DMS114 treated with DMSO at 0.1 percent for 48 hours (cell line): ENCODE results near the gene REC114.
"Not testable (repeated sequence)": the region's sequence is repeated elsewhere in the genome, so short reads cannot be mapped to it uniquely, and the experiment has no call there.

Experiments used
- DNase-seq: peaks from one replicate; lab custom pipeline; 2025; ENCODE audit not compliant: unreplicated experiment; lab: John Stamatoyannopoulos, UW

The REC114 gene

GRCh38 chr15:73573037-73573436 lies 130.1 kb downstream of the REC114 start:
- no peak for DNase-seq

- DNase-seq: no peak
Measured at GRCh38 chr15:73573572-73573971, 130.6 kb downstream of the REC114 start.

GRCh38 chr15:73575636-73576247 lies 132.8 kb downstream of the REC114 start:
- DNase-seq: no peak

- DNase-seq: not testable (repeated sequence)
Measured at GRCh38 chr15:73577593-73577992, 134.6 kb downstream of the REC114 start.

- no peak for DNase-seq
Measured at GRCh38 chr15:73578026-73578425, 135.1 kb downstream of the REC114 start.

GRCh38 chr15:73582851-73583379 lies 140.0 kb downstream of the REC114 start:
- no peak for DNase-seq

GRCh38 chr15:73583544-73583943 lies 140.6 kb downstream of the REC114 start:
- DNase-seq: no peak

- DNase-seq: no peak
Measured at GRCh38 chr15:73584699-73585420, 141.9 kb downstream of the REC114 start.

GRCh38 chr15:73585871-73586654 lies 143.1 kb downstream of the REC114 start:
- DNase-seq: no peak

GRCh38 chr15:73589766-73590165 lies 146.8 kb downstream of the REC114 start:
- DNase-seq: no peak

- no peak for DNase-seq
Measured at GRCh38 chr15:73590263-73590662, 147.3 kb downstream of the REC114 start.

- no peak for DNase-seq
Measured at GRCh38 chr15:73593304-73594074, 150.5 kb downstream of the REC114 start.

- DNase-seq: no peak
Measured at GRCh38 chr15:73594109-73594508, 151.1 kb downstream of the REC114 start.

GRCh38 chr15:73596174-73596573 lies 153.2 kb downstream of the REC114 start:
- DNase-seq: no peak

- no peak for DNase-seq
Measured at GRCh38 chr15:73597036-73597638, 154.2 kb downstream of the REC114 start.

GRCh38 chr15:73598530-73599160 lies 155.7 kb downstream of the REC114 start:
- DNase-seq: no peak

- no peak for DNase-seq
Measured at GRCh38 chr15:73599934-73600333, 157.0 kb downstream of the REC114 start.

GRCh38 chr15:73600413-73601335 lies 157.7 kb downstream of the REC114 start:
- no peak for DNase-seq
